GM21526 (cell line): Measurements from ENCODE around the gene DOCK3.
"Not testable (repeated sequence)": the region's sequence is repeated elsewhere in the genome, so short reads cannot be mapped to it uniquely, and the experiment has no call there.

Experiments
- ATAC-seq: cut with Tn5 transposase; IDR thresholded peaks from one replicate; pipeline ENCODE4 v1.9.1; 2021; ENCODE audit warnings: moderate library complexity; ENCODE audit not compliant: unreplicated experiment, low FRiP score

The DOCK3 gene

GRCh38 chr3:51379746-51380455, 705.2 kb downstream of the DOCK3 start:
- no peak for ATAC-seq

GRCh38 chr3:51380601-51381332, 706.0 kb downstream of the DOCK3 start:
- ATAC-seq: no peak

GRCh38 chr3:51381333-51381705, 706.6 kb downstream of the DOCK3 start:
- no peak for ATAC-seq

- ATAC-seq: no peak
Measured at GRCh38 chr3:51382076-51382745, 707.5 kb downstream of the DOCK3 start.

- no peak for ATAC-seq
Measured at GRCh38 chr3:51382947-51383578, 708.3 kb downstream of the DOCK3 start.

- ATAC-seq: peak; percentile 8
Measured at GRCh38 chr3:51384055-51384725, 709.5 kb downstream of the DOCK3 start.

- ATAC-seq: peak; percentile 89
Measured at GRCh38 chr3:51384726-51385473, 710.2 kb downstream of the DOCK3 start, which contains the start of gene MANF. MANF (plus strand) TSS chr3:51385291; CDS start chr3:51385343, 52 bp downstream.

- ATAC-seq: no peak
Measured at GRCh38 chr3:51385621-51386091, 710.9 kb downstream of the DOCK3 start.

- no peak for ATAC-seq
Measured at GRCh38 chr3:51386159-51386851, 711.6 kb downstream of the DOCK3 start.

GRCh38 chr3:51386852-51387229, 712.1 kb downstream of the DOCK3 start:
- no peak for ATAC-seq

- not testable (repeated sequence) for ATAC-seq
Measured at GRCh38 chr3:51387281-51387680, 712.6 kb downstream of the DOCK3 start.

GRCh38 chr3:51388286-51389029, 713.7 kb downstream of the DOCK3 start:
- no peak for ATAC-seq

- no peak for ATAC-seq
Measured at GRCh38 chr3:51389423-51390183, 714.9 kb downstream of the DOCK3 start.

GRCh38 chr3:51390246-51391074, 715.7 kb downstream of the DOCK3 start:
- ATAC-seq: peak; percentile 17

GRCh38 chr3:51391075-51391565, 716.4 kb downstream of the DOCK3 start, which contains the start of gene RBM15B:
RBM15B (plus strand) TSS chr3:51391285; CDS start chr3:51391400, 115 bp downstream.
- ATAC-seq: peak; percentile 83

GRCh38 chr3:51391566-51392354, 717.0 kb downstream of the DOCK3 start:
- peak; percentile 3 for ATAC-seq
